HG03520 (cell line): Measurements from ENCODE around the gene AGBL4.
"Not testable (repeated sequence)": the region's sequence is repeated elsewhere in the genome, so short reads cannot be mapped to it uniquely, and the experiment has no call there.

ENCODE experiments used
- ATAC-seq: cut with Tn5 transposase; IDR thresholded peaks from one replicate; pipeline ENCODE4 v1.9.1; 2021; ENCODE audit warnings: mild to moderate bottlenecking, moderate library complexity; ENCODE audit not compliant: unreplicated experiment

Gene AGBL4

GRCh38 chr1:50023292-50024159, at the start of gene AGBL4:
Gene AGBL4 (minus strand): TSS chr1:50023954.
- ATAC-seq = no peak

GRCh38 chr1:50066806-50067205, 43.1 kb upstream of the AGBL4 start:
- ATAC-seq = no peak

- no peak for ATAC-seq
These were observed 36.5 kb upstream of the AGBL4 start for GRCh38 chr1:50060279-50060678.

- no peak for ATAC-seq
These were observed 25.0 kb upstream of the AGBL4 start for GRCh38 chr1:50048791-50049190.

- no peak for ATAC-seq
These were observed 24.4 kb upstream of the AGBL4 start for GRCh38 chr1:50047916-50048694.

- ATAC-seq = no peak
These were observed 14.6 kb upstream of the AGBL4 start for GRCh38 chr1:50038237-50038809.

GRCh38 chr1:50027794-50028193, 4.0 kb upstream of the AGBL4 start:
- ATAC-seq = no peak

GRCh38 chr1:49995734-49996133, 28.0 kb downstream of the AGBL4 start:
- no peak for ATAC-seq

GRCh38 chr1:49971088-49971487, 52.7 kb downstream of the AGBL4 start:
- no peak for ATAC-seq

GRCh38 chr1:49951385-49951784, 72.4 kb downstream of the AGBL4 start:
- ATAC-seq = no peak

GRCh38 chr1:49915301-49915700, 108.5 kb downstream of the AGBL4 start:
- ATAC-seq = not testable (repeated sequence)

- no peak for ATAC-seq
These were observed 117.4 kb downstream of the AGBL4 start for GRCh38 chr1:49906365-49906764.

- no peak for ATAC-seq
These were observed 159.2 kb downstream of the AGBL4 start for GRCh38 chr1:49864581-49864980.

- ATAC-seq = no peak
These were observed 169.0 kb downstream of the AGBL4 start for GRCh38 chr1:49854741-49855140.

GRCh38 chr1:49842596-49842995, 181.2 kb downstream of the AGBL4 start:
- no peak for ATAC-seq

- no peak for ATAC-seq
These were observed 182.0 kb downstream of the AGBL4 start for GRCh38 chr1:49841767-49842166.

- no peak for ATAC-seq
These were observed 199.5 kb downstream of the AGBL4 start for GRCh38 chr1:49824261-49824660.

GRCh38 chr1:49817681-49818080, 206.1 kb downstream of the AGBL4 start:
- no peak for ATAC-seq

- not testable (repeated sequence) for ATAC-seq
These were observed 236.7 kb downstream of the AGBL4 start for GRCh38 chr1:49787013-49787412.

- ATAC-seq = no peak
These were observed 258.7 kb downstream of the AGBL4 start for GRCh38 chr1:49765034-49765433.

GRCh38 chr1:49738118-49738517, 285.6 kb downstream of the AGBL4 start:
- ATAC-seq = not testable (repeated sequence)

GRCh38 chr1:49728377-49728776, 295.4 kb downstream of the AGBL4 start:
- ATAC-seq = no peak
